ENCODE measurements around the gene ZDHHC14. TPM values are rescaled to one million over a fixed set of nuclear protein-coding genes. Genes with fewer than 3 reads are reported as not detected.
"Not testable (repeated sequence)": the region's sequence is repeated elsewhere in the genome, so short reads cannot be mapped to it uniquely, and the experiment has no call there.

ZDHHC14 gene
- total RNA-seq, 3 donors from 2014 or later = 5.6 to 6.0 (median 5.7) TPM

DNA sequence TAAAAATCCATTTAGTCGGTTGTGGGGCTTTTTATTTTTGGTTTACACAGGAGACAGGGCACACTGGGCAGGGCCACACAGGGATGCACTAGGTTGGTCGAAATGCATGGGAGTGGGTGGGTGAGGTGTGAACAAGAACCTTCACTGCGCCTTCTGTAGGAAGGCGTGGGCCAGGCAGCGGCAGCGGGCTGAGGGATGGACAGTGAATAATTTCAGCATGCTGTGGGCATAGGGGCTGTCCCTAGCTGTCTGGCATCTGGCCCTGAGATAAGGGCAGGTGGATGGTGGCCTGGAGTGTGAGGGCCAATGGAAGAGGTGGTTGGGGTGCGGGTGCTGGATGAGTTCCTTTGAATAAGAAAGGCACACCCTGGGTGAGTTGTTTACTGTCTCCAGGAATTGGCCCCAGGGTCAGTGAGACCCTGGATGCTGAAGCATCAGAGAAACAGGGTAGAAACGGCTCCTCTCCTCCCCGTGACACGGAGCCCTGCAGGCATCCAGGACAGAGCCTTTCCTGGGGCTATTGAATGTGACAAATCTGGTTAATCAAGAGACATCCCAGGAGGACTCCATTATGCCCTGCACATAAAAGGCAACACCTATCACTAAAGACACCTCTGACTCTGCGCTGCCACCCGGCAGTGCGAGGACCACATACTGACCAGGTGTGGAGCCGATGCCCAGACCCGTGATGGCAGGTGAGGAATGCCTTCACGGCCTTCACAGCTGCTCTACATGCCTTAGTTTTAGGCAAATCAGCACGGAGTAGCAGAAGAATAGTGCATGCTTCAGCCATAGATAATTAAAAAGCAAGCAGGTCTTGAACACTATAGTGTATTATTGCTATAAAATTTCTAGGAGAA lies 319.0 kb downstream of the ZDHHC14 start:
- H3K4me3 Mint-ChIP-seq = no peak overlapping the region
- H3K4me1 Mint-ChIP-seq (ENCODE audit: low read depth) = no peaks in the 10 kb centered on the region
- ATAC-seq (no peak), DNase-seq (no peak)
- peaks cover 6% of the 10 kb centered on the region for H3K9me3 Mint-ChIP-seq
- no peaks in the 10 kb centered on the region for H3K36me3 Mint-ChIP-seq (ENCODE audit: insufficient read depth)
- peaks cover 3% of the 10 kb centered on the region for H3K27me3 Mint-ChIP-seq (ENCODE audit: low read depth)

DNA sequence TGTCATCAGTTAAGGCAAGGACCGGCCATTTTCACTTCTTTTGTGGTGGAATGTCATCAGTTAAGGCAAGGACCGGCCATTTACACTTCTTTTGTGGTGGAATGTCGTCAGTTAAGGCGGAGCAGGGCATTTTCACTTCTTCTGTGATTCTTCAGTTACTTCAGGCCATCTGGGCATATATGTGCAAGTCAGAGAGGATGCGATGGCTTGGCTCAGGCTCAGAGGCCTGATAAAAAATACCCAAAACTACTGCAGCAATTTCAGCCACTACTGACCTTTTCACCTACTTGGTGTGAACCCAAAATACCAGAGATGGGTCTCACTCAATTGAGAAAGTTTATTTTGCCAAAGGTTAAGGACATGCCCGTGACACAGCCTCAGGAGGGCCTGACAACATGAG lies 325.4 kb downstream of the ZDHHC14 start:
- not testable (repeated sequence) for H3K27me3 Mint-ChIP-seq (ENCODE audit: low read depth); DNase-seq; H3K4me1 Mint-ChIP-seq (ENCODE audit: low read depth); ATAC-seq; H3K4me3 Mint-ChIP-seq; H3K36me3 Mint-ChIP-seq (ENCODE audit: insufficient read depth); H3K9me3 Mint-ChIP-seq

DNA sequence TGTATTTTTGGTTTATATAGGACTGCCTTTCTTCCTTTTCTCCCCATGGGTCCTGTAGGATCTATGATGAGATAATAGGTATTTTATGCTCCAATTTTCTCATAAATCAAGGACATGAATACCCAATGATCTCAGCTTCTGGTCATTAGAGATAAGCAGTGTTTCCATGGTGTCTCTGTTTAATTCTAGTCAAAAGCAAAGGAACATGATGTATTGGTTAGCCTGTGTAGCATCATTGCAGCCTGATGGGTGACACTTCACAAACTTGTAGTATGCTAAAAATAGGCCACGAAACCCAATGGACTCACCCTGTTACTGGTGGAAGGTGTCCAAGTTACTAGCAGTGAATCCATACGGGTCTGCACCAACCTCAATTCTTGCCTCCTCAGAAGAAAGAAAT lies 325.9 kb downstream of the ZDHHC14 start:
- Mint-ChIP-seq H3K27me3 (ENCODE audit: low read depth) (no peaks in the 10 kb centered on the region), H3K4me1 (ENCODE audit: low read depth) (no peaks in the 10 kb centered on the region), H3K36me3 (ENCODE audit: insufficient read depth) (no peaks in the 10 kb centered on the region), H3K4me3 (no peak overlapping the region), H3K9me3 (no peaks in the 10 kb centered on the region)
- DNase-seq (no peak), ATAC-seq (no peak)

DNA sequence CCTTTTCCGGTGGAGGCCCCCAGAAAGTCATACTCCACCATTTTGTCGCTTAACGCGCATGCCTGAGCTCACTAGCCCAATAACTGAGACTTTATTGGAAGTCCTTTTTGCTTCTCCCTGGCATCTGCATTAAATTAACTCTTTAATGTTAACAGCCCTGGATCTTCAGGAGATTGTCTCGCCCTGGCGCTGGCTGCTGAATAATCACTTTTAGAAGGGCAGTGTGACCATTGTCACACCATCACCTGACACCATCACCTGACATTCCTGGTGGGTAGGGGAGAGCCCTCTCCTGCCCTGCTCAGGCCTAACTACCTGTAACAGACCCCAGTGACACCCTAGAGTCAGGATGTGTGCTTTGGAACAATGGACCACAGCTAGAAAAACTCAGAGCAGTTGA lies 326.6 kb downstream of the ZDHHC14 start:
- Mint-ChIP-seq H3K9me3 (no peaks in the 10 kb centered on the region), H3K4me3 (no peak overlapping the region), H3K27me3 (ENCODE audit: low read depth) (no peaks in the 10 kb centered on the region), H3K4me1 (ENCODE audit: low read depth) (no peaks in the 10 kb centered on the region), H3K36me3 (ENCODE audit: insufficient read depth) (no peaks in the 10 kb centered on the region)
- ATAC-seq (no peak), DNase-seq (no peak)

DNA sequence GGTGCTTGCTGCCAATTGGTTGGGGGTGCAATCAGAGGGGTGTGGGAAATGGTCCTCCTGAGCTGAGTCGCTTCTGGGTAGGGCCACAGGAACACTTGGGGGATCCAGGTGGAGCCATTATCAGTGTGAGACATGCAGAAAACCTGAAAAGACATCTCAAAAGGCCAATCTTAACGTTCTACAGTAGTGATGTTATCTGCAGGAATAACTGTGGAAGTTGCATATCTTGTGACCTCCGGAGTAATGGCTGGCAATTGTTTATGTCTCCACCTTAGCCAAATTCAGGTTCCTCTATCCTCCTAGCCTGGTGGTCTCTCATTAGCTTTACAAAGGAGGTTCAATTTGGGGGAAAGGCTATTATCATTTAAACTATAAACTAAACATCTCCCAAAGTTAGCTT lies 327.2 kb downstream of the ZDHHC14 start:
- Mint-ChIP-seq H3K4me3 (no peak overlapping the region), H3K36me3 (ENCODE audit: insufficient read depth) (no peaks in the 10 kb centered on the region), H3K27me3 (ENCODE audit: low read depth) (no peaks in the 10 kb centered on the region), H3K9me3 (no peaks in the 10 kb centered on the region), H3K4me1 (ENCODE audit: low read depth) (no peaks in the 10 kb centered on the region)
- DNase-seq (no peak), ATAC-seq (no peak)

DNA sequence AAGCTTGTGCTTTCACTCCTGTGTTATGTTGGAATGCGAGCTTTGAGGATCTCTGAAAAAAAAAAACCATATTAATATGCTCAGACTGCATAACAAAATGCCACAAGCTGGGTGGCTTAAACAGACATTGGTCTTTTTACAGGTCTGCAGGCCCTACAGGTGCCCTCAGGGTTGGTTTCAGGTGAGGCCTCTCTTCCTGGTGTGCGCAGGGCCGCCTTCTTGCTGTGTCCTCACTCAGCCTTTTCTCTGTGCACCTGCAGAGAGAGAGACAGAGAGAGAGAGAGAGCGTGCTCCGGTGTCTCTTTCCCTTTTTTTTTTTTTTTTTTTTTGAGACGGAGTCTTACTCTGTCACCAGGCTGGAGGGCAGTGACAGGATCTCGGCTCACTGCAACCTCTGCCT lies 327.9 kb downstream of the ZDHHC14 start:
- H3K4me1 Mint-ChIP-seq (ENCODE audit: low read depth) = no peaks in the 10 kb centered on the region
- DNase-seq (no peak), ATAC-seq (no peak)
- H3K36me3 Mint-ChIP-seq (ENCODE audit: insufficient read depth) = no peaks in the 10 kb centered on the region
- H3K27me3 Mint-ChIP-seq (ENCODE audit: low read depth) = no peaks in the 10 kb centered on the region
- H3K4me3 Mint-ChIP-seq = no peak overlapping the region
- H3K9me3 Mint-ChIP-seq = no peaks in the 10 kb centered on the region

DNA sequence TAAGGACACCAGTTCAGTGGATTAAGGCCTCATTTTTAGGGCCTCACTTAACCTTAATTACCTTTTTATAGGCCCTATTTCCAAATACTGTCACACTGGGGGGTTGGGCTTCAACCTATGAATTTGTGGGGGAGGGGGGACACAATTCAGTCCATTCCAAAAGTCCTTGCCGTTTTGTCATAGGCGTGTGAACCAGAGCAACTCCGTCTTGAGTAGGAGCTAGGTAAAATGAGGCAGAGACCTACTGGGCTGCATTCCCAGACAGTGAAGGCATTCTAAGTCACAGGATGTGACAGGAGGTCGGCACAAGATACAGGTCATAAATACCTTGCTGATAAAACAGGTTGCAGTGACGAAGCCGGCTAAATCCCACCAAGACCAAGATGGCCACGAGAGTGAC lies 328.6 kb downstream of the ZDHHC14 start:
- no peak overlapping the region for H3K4me3 Mint-ChIP-seq
- DNase-seq (no peak), ATAC-seq (no peak)
- H3K9me3 Mint-ChIP-seq = no peaks in the 10 kb centered on the region
- no peaks in the 10 kb centered on the region for H3K36me3 Mint-ChIP-seq (ENCODE audit: insufficient read depth)
- no peaks in the 10 kb centered on the region for H3K4me1 Mint-ChIP-seq (ENCODE audit: low read depth)
- H3K27me3 Mint-ChIP-seq (ENCODE audit: low read depth) = no peaks in the 10 kb centered on the region

DNA sequence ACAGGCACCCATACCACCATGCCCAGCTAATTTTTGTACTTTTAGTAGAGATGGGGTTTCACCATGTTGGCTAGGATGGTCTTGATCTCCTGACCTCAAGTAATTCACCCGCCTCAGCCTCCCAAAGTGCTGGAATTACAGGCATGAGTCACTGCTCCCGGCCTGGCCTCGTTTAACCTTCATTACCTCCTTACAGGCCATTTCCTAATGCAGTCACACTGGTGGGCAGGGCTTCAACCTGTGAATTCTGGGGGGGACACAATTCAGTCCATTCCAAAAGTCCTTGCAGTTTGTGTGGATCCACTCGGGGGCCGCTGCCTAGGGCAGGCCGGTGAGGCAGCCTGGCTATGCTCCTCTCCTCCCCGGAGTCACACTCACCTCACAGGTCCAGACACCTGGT lies 329.6 kb downstream of the ZDHHC14 start:
- no peak for ATAC-seq
- no peaks in the 10 kb centered on the region for H3K4me1 Mint-ChIP-seq (ENCODE audit: low read depth)

DNA sequence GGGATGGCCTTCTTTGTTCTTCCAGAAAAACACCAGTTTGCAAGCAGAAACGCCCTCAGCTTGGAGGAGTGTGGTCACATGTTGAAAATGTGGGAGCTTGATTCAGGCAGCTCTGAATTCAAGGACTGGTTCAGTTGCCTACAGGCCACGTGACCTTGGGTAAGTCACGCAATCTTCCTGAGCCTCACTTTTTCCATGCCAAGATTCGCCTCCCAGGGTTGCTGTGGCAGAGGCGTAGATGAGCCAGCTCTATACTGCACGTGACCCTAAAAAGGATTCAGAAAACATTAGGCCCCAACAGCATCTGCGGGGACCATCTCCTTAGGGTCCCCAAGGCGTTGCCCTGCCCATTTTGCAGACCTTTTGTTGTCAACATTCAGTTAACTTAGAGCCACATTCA lies 330.1 kb downstream of the ZDHHC14 start:
- no peaks in the 10 kb centered on the region for H3K4me1 Mint-ChIP-seq (ENCODE audit: low read depth)
- H3K9me3 Mint-ChIP-seq = no peaks in the 10 kb centered on the region

More for the DNA sequence above, 329.6 kb downstream of the ZDHHC14 start:
- H3K27me3 Mint-ChIP-seq (ENCODE audit: low read depth) = no peaks in the 10 kb centered on the region
- no peak overlapping the region for H3K4me3 Mint-ChIP-seq
- H3K9me3 Mint-ChIP-seq = no peaks in the 10 kb centered on the region
- H3K36me3 Mint-ChIP-seq (ENCODE audit: insufficient read depth) = no peaks in the 10 kb centered on the region
- no peak for DNase-seq

DNA sequence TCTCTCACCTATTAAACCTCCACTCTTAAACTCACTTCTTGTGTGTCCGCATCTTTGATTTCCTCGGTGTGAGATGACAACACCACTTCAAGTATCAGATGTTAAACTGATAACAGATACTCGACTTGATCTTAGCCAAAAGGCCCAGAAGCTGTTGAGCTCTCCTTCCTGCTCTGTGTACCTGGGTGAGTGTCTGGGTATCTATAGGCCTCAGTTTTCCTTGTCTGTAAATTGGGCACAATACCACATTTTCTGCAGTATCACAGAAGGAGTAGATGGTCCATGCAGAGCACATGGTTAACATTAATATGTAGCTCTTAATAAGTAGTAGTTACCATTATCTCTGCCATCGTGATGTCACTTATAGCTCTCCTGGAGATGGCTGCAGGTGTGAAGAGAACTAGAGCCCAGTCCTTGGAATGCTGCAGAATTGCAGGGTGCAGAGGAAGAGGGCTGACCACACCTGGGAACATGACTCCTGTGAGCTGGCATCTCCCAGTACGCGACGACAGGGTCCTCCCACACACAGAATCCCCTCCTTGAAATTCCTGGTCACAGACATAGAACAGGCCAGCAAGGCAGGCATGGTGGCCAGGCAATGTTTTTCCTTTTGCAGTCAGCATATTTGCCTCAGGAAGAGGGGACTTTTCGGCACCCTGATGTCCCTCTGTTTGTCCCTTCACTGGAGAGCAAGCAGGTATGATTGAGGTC lies 331.8 kb downstream of the ZDHHC14 start:
- no peaks in the 10 kb centered on the region for H3K27me3 Mint-ChIP-seq (ENCODE audit: low read depth)
- ATAC-seq (no peak), DNase-seq (no peak)
- H3K4me1 Mint-ChIP-seq (ENCODE audit: low read depth) = no peaks in the 10 kb centered on the region
- no peaks in the 10 kb centered on the region for H3K36me3 Mint-ChIP-seq (ENCODE audit: insufficient read depth)
- no peak overlapping the region for H3K4me3 Mint-ChIP-seq
- no peaks in the 10 kb centered on the region for H3K9me3 Mint-ChIP-seq

More for the DNA sequence above, 330.1 kb downstream of the ZDHHC14 start:
- Mint-ChIP-seq H3K36me3 (ENCODE audit: insufficient read depth) (no peaks in the 10 kb centered on the region), H3K4me3 (no peak overlapping the region), H3K27me3 (ENCODE audit: low read depth) (no peaks in the 10 kb centered on the region)
- ATAC-seq (no peak), DNase-seq (no peak)

DNA sequence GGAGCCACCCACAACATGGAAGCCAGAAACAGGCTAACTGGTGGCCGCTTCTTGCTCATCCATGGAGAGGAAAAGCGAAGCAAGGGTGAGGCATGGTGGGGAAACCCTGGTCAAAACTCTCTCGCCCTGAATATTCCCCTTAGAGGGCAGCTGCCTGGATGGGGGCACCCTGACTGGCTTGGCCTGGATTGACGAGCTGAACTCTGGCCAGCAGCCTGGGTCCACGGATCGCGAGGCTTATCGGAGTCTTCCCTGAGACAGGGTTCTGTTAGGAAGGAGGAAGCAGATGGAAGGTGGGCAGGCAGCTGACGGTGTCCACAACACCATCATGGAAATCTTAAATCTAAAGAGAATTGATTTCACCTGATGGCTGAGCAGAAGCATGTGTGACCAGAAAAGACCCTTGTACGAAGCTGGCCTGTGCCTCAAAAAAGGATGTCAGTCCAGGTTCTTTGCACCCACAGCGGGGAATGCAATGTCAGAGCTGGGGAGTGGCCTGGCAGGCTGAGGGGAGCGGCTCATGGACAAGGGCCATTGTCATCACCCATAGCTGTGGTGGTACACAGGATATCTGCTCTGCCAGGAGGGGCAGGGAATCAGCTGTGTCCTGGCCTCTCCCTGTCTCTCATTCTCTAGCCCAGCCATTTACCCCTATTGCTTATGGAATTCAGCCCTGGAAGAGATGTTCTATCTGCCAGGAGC lies 332.6 kb downstream of the ZDHHC14 start:
- no peaks in the 10 kb centered on the region for H3K4me1 Mint-ChIP-seq (ENCODE audit: low read depth)
- H3K4me3 Mint-ChIP-seq = no peak overlapping the region
- H3K9me3 Mint-ChIP-seq = no peaks in the 10 kb centered on the region
- no peaks in the 10 kb centered on the region for H3K27me3 Mint-ChIP-seq (ENCODE audit: low read depth)
- ATAC-seq (no peak), DNase-seq (no peak)
- no peaks in the 10 kb centered on the region for H3K36me3 Mint-ChIP-seq (ENCODE audit: insufficient read depth)

DNA sequence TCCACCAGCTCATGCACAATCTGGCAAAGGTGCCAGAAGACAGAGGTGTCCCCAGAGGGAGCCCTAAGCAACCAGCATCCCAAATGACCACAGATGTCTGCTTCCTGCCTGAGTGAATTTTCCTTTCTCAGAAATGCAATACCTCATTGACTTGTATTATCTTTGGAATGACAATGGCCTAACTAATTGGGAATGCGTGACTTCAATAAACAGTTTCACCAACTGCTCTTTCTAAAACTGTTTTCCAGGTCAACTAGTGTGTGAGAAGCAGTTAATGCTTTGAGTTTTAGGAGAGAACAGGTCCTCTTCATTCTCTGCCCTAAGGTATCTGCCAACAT lies 333.1 kb downstream of the ZDHHC14 start:
- H3K27me3 Mint-ChIP-seq (ENCODE audit: low read depth) = no peaks in the 10 kb centered on the region
- H3K36me3 Mint-ChIP-seq (ENCODE audit: insufficient read depth) = no peaks in the 10 kb centered on the region
- H3K4me3 Mint-ChIP-seq = no peak overlapping the region
- DNase-seq (no peak), ATAC-seq (no peak)
- H3K9me3 Mint-ChIP-seq = no peaks in the 10 kb centered on the region
- H3K4me1 Mint-ChIP-seq (ENCODE audit: low read depth) = no peaks in the 10 kb centered on the region

DNA sequence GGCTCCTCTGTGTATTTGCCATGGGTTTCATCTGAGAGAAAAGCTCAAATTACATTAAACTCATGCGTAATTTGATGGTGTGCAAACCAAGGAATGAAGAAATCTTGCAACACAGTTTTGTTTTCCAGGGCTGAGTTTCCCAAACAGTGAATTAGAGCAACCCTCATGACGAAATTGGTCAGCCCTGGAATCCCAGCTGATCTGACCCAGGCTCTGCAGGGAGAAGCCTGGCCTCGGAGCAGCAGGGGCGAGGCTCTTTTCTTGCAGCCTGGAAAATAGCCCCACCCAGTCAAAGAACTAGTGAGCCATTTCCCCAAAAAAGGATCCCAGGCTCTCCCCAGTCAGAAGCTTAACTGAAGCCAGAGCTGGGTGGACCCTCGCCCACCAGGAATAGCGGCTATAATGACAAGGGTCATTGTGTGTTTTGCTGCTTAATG lies 334.8 kb downstream of the ZDHHC14 start:
- ATAC-seq (no peak), DNase-seq (no peak)
- no peaks in the 10 kb centered on the region for H3K4me1 Mint-ChIP-seq (ENCODE audit: low read depth)
- no peaks in the 10 kb centered on the region for H3K36me3 Mint-ChIP-seq (ENCODE audit: insufficient read depth)
- no peaks in the 10 kb centered on the region for H3K9me3 Mint-ChIP-seq
- peaks cover 2% of the 10 kb centered on the region for H3K27me3 Mint-ChIP-seq (ENCODE audit: low read depth)
- no peak overlapping the region for H3K4me3 Mint-ChIP-seq

DNA sequence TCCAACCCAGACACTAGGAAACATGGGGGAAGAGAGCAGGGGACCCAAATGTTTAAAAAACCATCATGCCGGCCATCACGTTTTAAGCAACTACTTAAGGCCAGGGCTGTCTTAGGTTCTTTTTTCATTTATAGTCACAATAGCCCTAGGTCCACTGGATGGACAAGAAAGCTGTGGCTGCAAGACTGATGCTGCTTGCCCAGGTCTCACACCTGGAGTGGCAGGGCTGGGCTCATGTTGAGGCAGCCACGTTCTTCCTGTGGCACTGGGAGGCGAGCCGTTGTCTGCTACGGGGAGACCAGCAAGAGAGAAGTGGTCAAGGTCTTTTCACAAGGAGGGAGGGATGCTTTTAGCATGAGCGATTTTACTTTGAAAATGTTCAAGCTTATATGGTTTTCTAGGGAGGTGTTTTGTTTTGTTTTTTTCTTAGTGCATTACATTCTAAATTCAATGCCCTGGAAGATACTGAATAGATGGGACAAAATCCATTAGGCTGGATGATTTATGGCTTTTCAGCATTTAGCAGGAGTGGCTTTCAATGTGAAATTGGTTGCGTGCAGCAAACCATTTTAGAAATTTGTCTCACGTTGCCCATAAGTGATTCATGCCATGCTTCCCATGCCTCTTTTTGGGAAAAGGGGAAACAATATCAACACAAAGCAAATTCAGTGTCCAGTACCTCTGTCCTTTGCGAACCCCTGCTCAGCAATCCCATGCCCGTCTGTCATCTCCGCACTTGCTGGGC lies 335.4 kb downstream of the ZDHHC14 start:
- Mint-ChIP-seq H3K27me3 (ENCODE audit: low read depth) (peaks cover 2% of the 10 kb centered on the region), H3K36me3 (ENCODE audit: insufficient read depth) (no peaks in the 10 kb centered on the region), H3K4me3 (no peak overlapping the region), H3K4me1 (ENCODE audit: low read depth) (no peaks in the 10 kb centered on the region), H3K9me3 (no peaks in the 10 kb centered on the region)
- ATAC-seq (no peak), DNase-seq (no peak)

Measured in activated T-cell treated with anti-CD3 and anti-CD28 coated beads, Interleukin-2, amount 50 U/mL, for 4 hours (primary cell).